Endothelial cell of umbilical vein (primary cell): ENCODE data around the gene GPR137. TPM values are rescaled to one million over a fixed set of nuclear protein-coding genes. Genes with fewer than 3 reads are reported as not detected.

Source experiments
- BruUV-seq: library from RNA; stranded (reverse); fragments of 400-500 nt; replicated peaks from 2 replicates; lab custom pipeline; 2021; lab: Mats Ljungman, UMichigan
- CTCF ChIA-PET: fragments of 300-600, 350-600 bp; sonication (Branson Sonifier 250); formaldehyde crosslinking; loops from one replicate; lab custom pipeline; 2021; ENCODE audit warnings: antibody characterized with exemption, inconsistent platforms; lab: Charles Lee
- POLR2A ChIA-PET: fragments of 300-600, 350-600 bp; sonication (Branson Sonifier 250); formaldehyde crosslinking; loops from one replicate; lab custom pipeline; 2021; ENCODE audit warnings: antibody characterized with exemption, inconsistent platforms; lab: Charles Lee
- DNase-seq: peaks from one replicate; pipeline ENCODE4 v3.0.0-alpha.2; 2011; ENCODE audit warnings: low read depth, low spot score
- FAIRE-seq: peaks from 2 replicates; lab custom pipeline; 2011; peaks lifted over from hg19 to GRCh38; lab: Jason Lieb, UNC
- H2AFZ ChIP-seq: 2 replicates; pipeline ENCODE4 v1.6.0; 2012; ENCODE audit warnings: low read depth, low read length, control low read depth, inconsistent platforms
- H3K27ac ChIP-seq: 2 replicates; pipeline ENCODE4 v1.5.1; 2011; ENCODE audit warnings: low read depth, mild to moderate bottlenecking, control low read depth, low read length, moderate library complexity; ENCODE audit not compliant: insufficient read depth
- H3K27me3 ChIP-seq, 2 experiments: 2 replicates each; pipeline versions ENCODE4 v1.6.0 to v1.6.1; 2011; ENCODE audit warnings: low read length in 2 of 2, mixed read lengths in 1 of 2; ENCODE audit not compliant: control insufficient read depth in 2 of 2, insufficient read depth in 2 of 2
- H3K36me3 ChIP-seq, 2 experiments: 2 replicates in 1 of 2; 3 replicates in 1 of 2; pipeline ENCODE4 v1.5.1; 2011; ENCODE audit warnings: low read length in 2 of 2, mild to moderate bottlenecking in 1 of 2, moderate library complexity in 1 of 2; ENCODE audit not compliant: control insufficient read depth in 2 of 2, insufficient read depth in 2 of 2; ENCODE audit errors: extremely low read depth in 1 of 2
- H3K4me1 ChIP-seq: 3 replicates; pipeline ENCODE4 v1.5.1; 2011; ENCODE audit warnings: mild to moderate bottlenecking, low read length; ENCODE audit not compliant: control insufficient read depth, insufficient read depth; ENCODE audit errors: extremely low read depth
- H3K4me2 ChIP-seq: 2 replicates; pipeline ENCODE4 v1.6.1; 2011; ENCODE audit warnings: low read length, control low read depth, mixed read lengths; ENCODE audit not compliant: insufficient read depth
- H3K4me3 ChIP-seq, 3 experiments: fragments of 200-600 bp in 1 of 3; sonication (generic), shearing (Covaris generic) in 1 of 3; replicated peaks in 1 of 3; 2 replicates each; pipeline ENCODE4 v1.5.1; 2011 to 2016; ENCODE audit warnings: control low read depth in 3 of 3, low read length in 3 of 3, mild to moderate bottlenecking in 2 of 3, inconsistent platforms in 1 of 3, low read depth in 1 of 3, moderate library complexity in 1 of 3; ENCODE audit not compliant: insufficient read depth in 1 of 3
- H3K79me2 ChIP-seq: 2 replicates; pipeline ENCODE4 v1.6.0; 2012; ENCODE audit warnings: low read length, inconsistent platforms; ENCODE audit not compliant: control insufficient read depth, insufficient read depth
- H3K9ac ChIP-seq: replicated peaks from 2 replicates; pipeline ENCODE3; 2011; ENCODE audit warnings: low read length, control low read depth; ENCODE audit not compliant: insufficient read depth; ENCODE audit errors: extremely low read depth
- H3K9me1 ChIP-seq: replicated peaks from 3 replicates; pipeline ENCODE4 v1.6.0; 2011; ENCODE audit warnings: mild to moderate bottlenecking, low read length; ENCODE audit not compliant: control insufficient read depth, insufficient read depth; ENCODE audit errors: extremely low read depth
- H3K9me3 ChIP-seq: replicated peaks from 2 replicates; pipeline ENCODE4 v1.5.1; 2012; ENCODE audit warnings: low read length, inconsistent platforms; ENCODE audit not compliant: control insufficient read depth, insufficient read depth
- H4K20me1 ChIP-seq: replicated peaks from 2 replicates; pipeline ENCODE3; 2011; ENCODE audit warnings: mild to moderate bottlenecking, low read length; ENCODE audit not compliant: control insufficient read depth, insufficient read depth; ENCODE audit errors: extremely low read depth
- EZH2 ChIP-seq: IDR thresholded peaks from 2 replicates; pipeline ENCODE4 v1.6.1; 2012; ENCODE audit warnings: borderline replicate concordance, low read depth, mild to moderate bottlenecking, moderate library complexity, low read length, inconsistent platforms; ENCODE audit not compliant: severe bottlenecking
- FOS ChIP-seq: IDR thresholded peaks from 2 replicates; pipeline ENCODE4 v1.6.1; 2011; ENCODE audit warnings: mild to moderate bottlenecking, low read length, moderate library complexity, borderline replicate concordance; ENCODE audit not compliant: insufficient read depth
- GATA2 ChIP-seq: IDR thresholded peaks from 2 replicates; pipeline ENCODE4 v1.7.0; 2011; ENCODE audit warnings: low read depth, mild to moderate bottlenecking, moderate library complexity, mixed read lengths, low read length; ENCODE audit not compliant: insufficient read length, insufficient read depth
- JUN ChIP-seq: IDR thresholded peaks from 2 replicates; pipeline ENCODE4 v1.6.1; 2011; ENCODE audit warnings: borderline replicate concordance, low read depth; ENCODE audit not compliant: insufficient read length, insufficient read depth
- MYC ChIP-seq: IDR thresholded peaks from one replicate; pipeline ENCODE4 v1.6.1; 2011; ENCODE audit warnings: mild to moderate bottlenecking, low read depth, low read length
- POLR2A ChIP-seq: IDR thresholded peaks from 2 replicates; pipeline ENCODE4 v1.6.1; 2012; ENCODE audit warnings: low read depth, mild to moderate bottlenecking, control low read depth, low read length
- POLR2AphosphoS5 ChIP-seq: IDR thresholded peaks from 2 replicates; pipeline ENCODE4 v1.6.1; 2012; ENCODE audit warnings: low read depth, mild to moderate bottlenecking, control low read depth, low read length, moderate library complexity; ENCODE audit not compliant: insufficient read depth
- dilution Hi-C: fragments of 300-500 bp; cut with MboI; formaldehyde crosslinking; loops from one replicate; pipeline ENCODE4 v1.15.0; 2019; ENCODE audit warnings: low sequenced_read_pairs; ENCODE audit not compliant: extremely low pct_ligation_motif_present
- intact Hi-C: fragments of 100-400 bp; cut with micrococcal nuclease; formaldehyde crosslinking; loops from one replicate; pipeline ENCODE4 v1.10.0; 2022
- polyA plus RNA-seq, 4 experiments: library from polyadenylated mRNA; depleted of rRNA in 3 of 4; stranded (reverse) in 3 of 4; unstranded in 1 of 4; fragments of >200 nt; gene quantifications; 2 replicates each; pipeline versions ENCODE4 v1.2.1 to v1.2.3, GENCODE V29; 2011 to 2012; ENCODE audit warnings: missing spikeins in 1 of 4
- total RNA-seq: library from RNA; stranded (reverse); gene quantifications from 2 replicates; pipeline ENCODE4 v1.2.3, GENCODE V29; 2021
- TF ChIP-seq, protein P1 (sequence below), 2 donors: IDR thresholded peaks; 1 replicate in 1 of 2; 2 replicates in 1 of 2; pipeline ENCODE4 v1.5.1; 2011; ENCODE audit warnings: low read length in 2 of 2, mild to moderate bottlenecking in 2 of 2, moderate library complexity in 2 of 2, control low read depth in 1 of 2, inconsistent platforms in 1 of 2, low read depth in 1 of 2; ENCODE audit not compliant: insufficient read depth in 1 of 2; ENCODE audit errors: extremely low read depth in 1 of 2
- TF ChIP-seq, protein P2 (sequence below): IDR thresholded peaks from 2 replicates; pipeline ENCODE4 v1.6.1; 2011; ENCODE audit not compliant: insufficient read depth, insufficient read length

Gene GPR137
- total and polyA plus RNA-seq, 2 donors (not counting 3 experiments of a cell fraction or from before 2014, with no cell fraction given), result 40.9 to 42.5 TPM

DNA sequence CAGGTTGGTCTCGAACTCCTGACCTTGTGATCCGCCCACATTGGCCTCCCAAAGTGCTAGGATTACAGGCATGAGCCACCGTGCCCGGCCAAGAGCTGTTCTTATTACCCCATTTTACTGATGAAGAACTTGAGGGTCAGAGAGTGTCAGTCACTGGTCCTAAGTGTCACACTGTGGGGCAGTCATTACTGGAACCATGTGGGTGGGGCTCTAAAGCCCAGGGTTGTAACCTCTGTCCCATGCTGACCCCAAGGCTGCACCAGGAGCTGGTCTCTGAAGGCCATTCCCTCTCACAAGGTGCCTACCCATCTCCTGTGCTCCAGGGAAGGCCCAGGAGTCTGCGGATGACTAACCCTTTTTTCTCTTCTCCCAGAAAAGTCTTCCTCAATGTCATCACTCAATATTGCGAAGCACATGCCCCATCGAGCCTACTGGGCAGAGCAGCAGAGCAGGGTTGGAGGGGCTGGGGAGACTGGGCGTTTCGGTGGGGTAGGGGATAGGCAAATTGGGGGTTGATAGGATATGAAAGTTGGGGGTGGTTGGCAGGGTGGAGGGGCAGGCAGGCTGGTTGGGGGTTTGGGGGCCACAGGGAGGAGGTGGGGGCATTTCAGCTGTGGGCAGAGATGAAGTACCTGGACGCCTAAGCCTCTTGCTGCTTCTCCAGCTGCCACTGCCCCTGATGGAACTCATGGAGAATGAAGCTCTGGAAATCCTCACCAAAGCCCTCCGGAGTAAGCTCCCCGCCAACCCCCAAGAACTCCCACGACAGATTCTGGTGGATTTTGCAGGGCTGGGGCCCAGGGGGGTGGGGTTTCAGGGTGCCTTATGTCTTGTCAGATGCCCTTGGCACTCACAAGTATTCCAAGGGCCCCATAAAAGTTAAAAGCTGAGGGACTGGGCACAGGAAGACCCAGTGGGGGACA is 17.7 kb downstream of the GPR137 start:
- CTCF ChIA-PET, result interaction anchor here (0.7 to 6.7 kb wide), 27 partner anchors 8 to 1656 kb away, joined by 3 to 413 read pairs (median 8); partner anchors contain the start of genes BAD, FERMT3, FKBP2 and KCNK4
- Histone ChIP-seq H3K9me1 (no peaks in the 10 kb centered on the region), H3K4me2 (no peak overlapping the region), H3K4me3 (no peak overlapping the region), H3K36me3 (no peaks in the 10 kb centered on the region), H3K79me2 (peaks cover 10% of the 10 kb centered on the region), H3K27ac (no peak overlapping the region), H3K27me3 (peaks cover 5 to 23% of the 10 kb centered on the region in 2 experiments), H4K20me1 (no peaks in the 10 kb centered on the region), H3K9ac (no peak overlapping the region), H3K9me3 (no peaks in the 10 kb centered on the region), H2AFZ (no peak overlapping the region), H3K4me1 (peaks cover 23% of the 10 kb centered on the region)
- POLR2A ChIA-PET, result interaction anchor here (0.9 to 1.1 kb wide), 2 partner anchors 14 to 58 kb away, joined by 3 to 5 read pairs; partner anchors contain the start of genes PRDX5 and TRMT112
- no peak for TF ChIP-seq GATA2
- TF ChIP-seq POLR2A, result no peak
- TF ChIP-seq, protein P1, sequence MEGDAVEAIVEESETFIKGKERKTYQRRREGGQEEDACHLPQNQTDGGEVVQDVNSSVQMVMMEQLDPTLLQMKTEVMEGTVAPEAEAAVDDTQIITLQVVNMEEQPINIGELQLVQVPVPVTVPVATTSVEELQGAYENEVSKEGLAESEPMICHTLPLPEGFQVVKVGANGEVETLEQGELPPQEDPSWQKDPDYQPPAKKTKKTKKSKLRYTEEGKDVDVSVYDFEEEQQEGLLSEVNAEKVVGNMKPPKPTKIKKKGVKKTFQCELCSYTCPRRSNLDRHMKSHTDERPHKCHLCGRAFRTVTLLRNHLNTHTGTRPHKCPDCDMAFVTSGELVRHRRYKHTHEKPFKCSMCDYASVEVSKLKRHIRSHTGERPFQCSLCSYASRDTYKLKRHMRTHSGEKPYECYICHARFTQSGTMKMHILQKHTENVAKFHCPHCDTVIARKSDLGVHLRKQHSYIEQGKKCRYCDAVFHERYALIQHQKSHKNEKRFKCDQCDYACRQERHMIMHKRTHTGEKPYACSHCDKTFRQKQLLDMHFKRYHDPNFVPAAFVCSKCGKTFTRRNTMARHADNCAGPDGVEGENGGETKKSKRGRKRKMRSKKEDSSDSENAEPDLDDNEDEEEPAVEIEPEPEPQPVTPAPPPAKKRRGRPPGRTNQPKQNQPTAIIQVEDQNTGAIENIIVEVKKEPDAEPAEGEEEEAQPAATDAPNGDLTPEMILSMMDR (IDR thresholded peaks at IDR 0.05; ENCODE audit: extremely low read depth in 1 of 2, insufficient read depth in 1 of 2, low read depth in 1 of 2, low read length in 2 of 2), result no peak
- TF ChIP-seq EZH2, result no peak
- no peak for TF ChIP-seq FOS
- TF ChIP-seq POLR2AphosphoS5, result no peak
- no peak for TF ChIP-seq MYC
- TF ChIP-seq JUN, result no peak
- TF ChIP-seq, protein P2, sequence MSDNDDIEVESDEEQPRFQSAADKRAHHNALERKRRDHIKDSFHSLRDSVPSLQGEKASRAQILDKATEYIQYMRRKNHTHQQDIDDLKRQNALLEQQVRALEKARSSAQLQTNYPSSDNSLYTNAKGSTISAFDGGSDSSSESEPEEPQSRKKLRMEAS, result no peak
- dilution Hi-C loops, result no loop called here
- FAIRE-seq (no peak), DNase-seq (no peak)
- intact Hi-C loops, result loop anchor here (2.0 to 5.0 kb wide), 2 partner anchors 19 to 466 kb away; partner anchors contain the start of genes BAD, GPR137 and MARK2
- BruUV-seq, result no TSS peak
